ENCODE measurements around the gene SPOPL.
"Not testable (repeated sequence)": the region's sequence is repeated elsewhere in the genome, so short reads cannot be mapped to it uniquely, and the experiment has no call there.

SPOPL gene

DNA sequence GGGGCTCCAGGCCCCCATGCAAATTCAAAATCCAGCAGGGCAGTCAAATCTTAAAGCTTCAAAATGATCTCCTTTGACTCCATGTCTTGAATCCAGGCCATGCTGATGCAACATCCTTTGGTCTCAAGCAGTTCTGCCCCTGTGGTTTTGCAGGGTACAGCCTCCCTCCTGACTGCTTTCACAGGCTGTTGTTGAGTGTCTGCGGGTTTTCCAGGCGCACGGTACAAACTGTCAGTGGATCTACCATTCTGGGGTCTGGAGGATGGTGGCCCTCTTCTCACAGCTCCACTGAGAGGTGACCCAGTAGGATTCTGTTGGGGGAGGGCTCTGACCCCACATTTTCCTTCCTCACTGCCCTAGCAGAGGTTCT lies 22.1 kb downstream of the SPOPL start:
- DNase-seq (ENCODE audit: low spot score) = not testable (repeated sequence)

DNA sequence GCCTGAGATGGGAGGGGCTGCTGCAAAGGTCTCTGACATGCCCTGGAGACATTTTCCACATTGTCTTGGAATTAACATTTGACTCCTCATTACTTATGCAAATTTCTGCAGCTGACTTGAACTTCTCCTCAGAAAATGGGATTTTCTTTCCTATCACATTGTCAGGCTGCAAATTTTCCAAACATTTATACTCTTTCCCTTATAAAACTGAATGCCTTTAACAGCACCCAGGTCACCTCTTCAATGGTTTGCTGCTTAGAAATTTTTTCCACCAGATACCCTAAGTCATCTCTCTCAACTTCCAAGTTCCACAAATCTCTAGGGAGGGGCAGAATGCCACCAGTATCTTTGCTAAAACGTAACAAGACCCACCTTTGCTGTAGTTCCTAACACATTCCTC lies 22.8 kb downstream of the SPOPL start:
- DNase-seq (ENCODE audit: low spot score) = not testable (repeated sequence)

GRCh38 chr2:138531913-138532312 lies 30.3 kb downstream of the SPOPL start:
- DNase-seq (ENCODE audit: low spot score) = no peak

DNA sequence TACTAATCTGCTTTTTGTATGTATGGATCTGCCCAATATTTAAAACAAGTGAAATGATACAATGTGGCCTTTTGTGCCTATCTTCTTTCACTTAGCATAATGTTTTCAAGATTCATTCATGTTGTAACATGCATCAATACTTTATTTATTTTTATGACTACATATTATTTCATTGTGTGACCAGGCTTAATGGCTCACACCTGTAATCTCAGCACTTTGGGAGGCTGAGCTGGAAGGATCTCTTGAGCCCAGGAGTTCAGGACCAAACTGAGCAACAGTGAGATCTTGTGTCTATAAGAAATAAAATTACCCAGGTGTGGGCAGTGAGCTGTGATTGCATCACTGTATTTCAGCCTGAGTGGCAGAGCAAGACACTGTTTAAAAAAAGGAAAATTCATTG lies 33.2 kb downstream of the SPOPL start:
- DNase-seq (ENCODE audit: low spot score) = no peak

- DNase-seq (ENCODE audit: low spot score) = no peak
Measured at GRCh38 chr2:138536302-138536701, 34.7 kb downstream of the SPOPL start.

GRCh38 chr2:138536740-138537139 lies 35.2 kb downstream of the SPOPL start:
- DNase-seq (ENCODE audit: low spot score) = no peak

DNA sequence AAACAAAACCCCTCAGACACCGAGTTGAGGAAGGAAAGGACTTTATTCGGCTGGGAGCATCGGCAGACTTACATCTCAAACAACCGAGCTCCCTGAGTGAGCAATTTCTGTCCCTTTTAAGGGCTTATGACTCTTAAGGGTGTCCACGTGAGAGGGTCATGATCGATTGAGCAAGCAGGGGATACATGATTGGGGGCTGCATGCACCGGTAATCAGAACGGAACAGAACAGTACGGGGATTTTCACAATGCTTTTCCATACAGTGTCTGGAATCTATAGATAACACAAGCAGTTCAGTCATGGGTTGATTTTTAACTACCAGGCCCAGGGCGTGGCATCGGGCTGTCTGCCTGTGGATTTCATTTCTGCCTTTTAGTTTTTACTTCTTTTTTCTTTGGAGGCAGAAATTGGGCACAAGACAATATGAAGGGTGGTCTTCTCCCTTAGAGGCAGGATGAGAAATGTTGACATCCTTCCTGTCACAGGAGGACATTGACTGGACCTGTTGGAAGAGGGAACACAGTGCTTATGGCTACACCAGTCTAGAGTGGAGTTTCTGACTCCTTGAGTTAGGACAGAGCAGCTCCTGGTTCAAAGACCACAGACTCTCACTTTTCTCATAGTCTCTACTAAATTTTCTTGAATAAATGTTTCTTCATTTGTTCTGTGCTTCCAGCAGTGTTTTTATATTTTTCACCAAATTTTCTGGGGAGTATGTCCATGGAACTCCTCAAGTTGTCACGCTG lies 35.8 kb downstream of the SPOPL start:
- no peak for DNase-seq (ENCODE audit: low spot score)

DNA sequence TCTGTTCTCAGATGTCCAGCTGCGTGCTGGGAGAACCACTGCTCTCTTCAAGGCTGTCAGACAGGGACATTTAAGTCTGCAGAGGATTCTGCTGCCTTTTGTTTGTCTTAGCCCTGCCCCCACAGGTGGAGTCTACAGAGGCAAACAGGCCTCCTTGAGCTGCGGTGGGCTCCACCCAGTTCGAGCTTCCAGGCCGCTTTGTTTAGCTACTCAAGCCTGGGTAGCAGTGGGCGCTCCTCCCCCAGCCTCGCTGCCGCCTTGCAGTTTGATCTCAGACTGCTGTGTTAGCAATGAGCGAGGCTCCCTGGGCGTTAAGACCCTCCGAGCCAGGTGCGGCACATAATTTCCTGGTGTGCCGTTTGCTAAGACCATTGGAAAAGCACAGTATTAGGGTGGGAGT lies 42.6 kb downstream of the SPOPL start:
- not testable (repeated sequence) for DNase-seq (ENCODE audit: low spot score)

DNA sequence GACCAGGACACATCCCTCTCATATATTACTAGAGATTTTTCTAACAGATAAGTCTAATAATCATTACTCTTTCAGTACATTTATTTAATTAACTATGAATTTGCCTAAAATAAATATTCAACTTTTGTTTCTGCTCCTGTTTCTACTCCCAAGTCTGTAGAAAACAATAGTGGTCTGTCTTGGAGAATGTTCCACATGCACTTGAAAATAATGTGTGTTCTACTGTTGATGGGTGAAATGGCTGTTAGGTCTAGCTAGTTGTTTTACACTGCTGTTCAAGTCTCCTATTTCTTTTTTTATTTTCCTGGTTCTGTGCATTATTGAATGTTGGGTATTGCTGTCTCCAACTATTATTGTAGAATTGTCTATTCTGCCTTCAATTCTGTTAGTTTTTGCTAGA lies 47.2 kb downstream of the SPOPL start:
- DNase-seq (ENCODE audit: low spot score) = no peak

DNA sequence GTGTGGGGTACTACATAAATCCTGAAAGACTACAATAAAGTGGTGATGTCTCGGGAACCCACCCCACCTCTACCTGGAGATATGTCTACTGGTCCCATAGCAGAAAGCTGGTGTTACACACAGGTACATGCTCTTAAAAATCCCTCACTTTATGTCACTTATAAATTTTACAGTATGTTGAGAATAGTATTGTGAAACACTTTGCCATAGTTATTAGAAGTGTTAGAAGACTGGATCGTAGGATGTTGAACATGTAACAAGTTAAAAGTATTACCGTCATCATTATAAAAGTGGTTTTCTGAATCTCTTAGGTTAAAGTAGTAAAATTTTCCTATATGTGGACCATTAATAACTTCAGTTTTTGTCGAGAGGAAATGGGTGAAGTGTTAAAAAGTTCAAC lies 48.6 kb downstream of the SPOPL start:
- no peak for DNase-seq (ENCODE audit: low spot score)

GRCh38 chr2:138550670-138551287 lies 49.2 kb downstream of the SPOPL start:
- no peak for DNase-seq (ENCODE audit: low spot score)

GRCh38 chr2:138554123-138554522 lies 52.6 kb downstream of the SPOPL start:
- no peak for DNase-seq (ENCODE audit: low spot score)

GRCh38 chr2:138559641-138560040 lies 58.1 kb downstream of the SPOPL start:
- DNase-seq (ENCODE audit: low spot score) = no peak

DNA sequence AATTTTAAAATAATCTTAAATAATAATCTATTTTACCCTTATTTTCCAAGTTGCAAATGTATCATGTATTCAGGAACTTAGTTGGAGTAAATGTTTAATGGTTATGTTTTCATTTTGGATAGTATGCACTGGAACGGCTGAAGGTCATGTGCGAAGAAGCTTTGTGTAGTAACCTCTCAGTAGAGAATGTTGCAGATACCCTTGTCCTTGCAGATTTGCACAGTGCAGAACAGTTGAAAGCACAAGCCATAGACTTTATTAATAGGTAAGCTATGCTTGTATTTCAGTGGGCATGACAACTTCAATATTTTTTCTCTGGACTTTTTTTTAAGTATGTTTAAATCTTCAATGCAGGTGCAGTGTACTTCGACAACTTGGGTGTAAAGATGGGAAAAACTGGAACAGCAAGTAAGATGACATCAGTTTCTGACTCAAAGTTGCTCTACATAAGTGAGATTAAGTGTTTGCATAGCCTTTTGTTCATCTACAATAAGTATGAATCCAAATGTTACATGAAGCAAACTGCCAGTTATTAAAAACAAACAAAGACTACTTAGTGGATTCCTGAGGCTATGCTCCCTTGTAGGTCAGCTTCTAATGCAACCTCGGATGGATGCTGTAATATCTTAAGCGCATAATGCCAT lies 63.1 kb downstream of the SPOPL start:
- DNase-seq (ENCODE audit: low spot score) = no peak

DNA sequence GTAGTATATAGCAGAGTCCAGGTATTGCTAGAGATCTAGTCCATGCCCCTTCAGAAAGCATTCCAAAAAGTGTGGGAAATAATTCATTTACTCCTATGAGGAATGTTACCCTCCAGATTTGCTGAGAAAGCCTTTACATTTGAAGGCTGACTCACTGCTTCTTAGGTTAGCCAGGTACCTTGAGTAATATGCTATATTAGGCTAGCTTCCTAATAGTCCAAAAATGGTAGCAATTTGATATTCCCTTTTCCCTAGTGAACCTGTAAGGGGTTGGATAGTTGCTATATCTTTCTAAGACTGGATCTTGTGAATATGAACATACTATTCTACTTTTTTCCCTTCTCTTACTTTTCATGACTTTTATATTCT lies 63.6 kb downstream of the SPOPL start:
- DNase-seq (ENCODE audit: low spot score) = no peak

DNA sequence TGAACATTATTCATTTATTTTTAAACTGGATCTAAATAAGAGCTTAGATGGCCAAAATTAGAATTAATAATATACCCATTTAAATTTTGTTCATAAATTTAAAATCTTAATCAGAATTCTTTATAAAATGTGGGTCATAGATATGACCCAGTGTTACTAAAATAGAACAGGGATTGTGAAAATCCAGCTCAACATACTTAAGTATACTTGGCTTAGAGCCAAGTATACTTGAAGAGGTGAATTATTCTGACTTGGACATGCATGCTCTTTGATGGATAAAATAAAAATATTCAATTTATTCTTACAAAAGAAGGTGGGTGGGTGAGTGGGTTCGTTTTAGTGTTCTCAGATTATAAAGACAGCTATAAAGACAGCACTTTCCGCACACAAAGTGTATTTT lies 70.7 kb downstream of the SPOPL start:
- DNase-seq (ENCODE audit: low spot score) = no peak

GRCh38 chr2:138577066-138577465 lies 75.5 kb downstream of the SPOPL start:
- DNase-seq (ENCODE audit: low spot score) = no peak

DNA sequence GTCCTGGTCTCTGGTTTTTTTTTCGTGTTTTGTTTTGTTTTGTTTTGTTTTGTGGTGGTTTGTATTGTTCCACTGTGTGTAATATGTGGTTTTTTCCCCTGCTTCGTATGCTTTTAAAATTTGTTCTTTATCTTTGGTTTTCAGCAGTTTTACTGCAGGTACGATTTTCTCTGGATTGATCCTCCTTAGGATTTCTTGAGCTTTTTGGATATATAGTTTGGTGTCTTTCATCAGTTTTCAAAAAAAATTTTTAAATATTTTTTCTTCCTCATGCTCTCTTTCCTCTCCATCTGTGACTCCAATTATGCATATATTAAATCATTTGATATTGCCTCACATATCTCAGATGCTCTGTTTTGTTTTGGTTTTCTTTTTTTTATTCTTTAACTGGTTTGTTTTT lies 78.0 kb downstream of the SPOPL start:
- no peak for DNase-seq (ENCODE audit: low spot score)

GRCh38 chr2:138581909-138582308 lies 80.3 kb downstream of the SPOPL start:
- no peak for DNase-seq (ENCODE audit: low spot score)

DNA sequence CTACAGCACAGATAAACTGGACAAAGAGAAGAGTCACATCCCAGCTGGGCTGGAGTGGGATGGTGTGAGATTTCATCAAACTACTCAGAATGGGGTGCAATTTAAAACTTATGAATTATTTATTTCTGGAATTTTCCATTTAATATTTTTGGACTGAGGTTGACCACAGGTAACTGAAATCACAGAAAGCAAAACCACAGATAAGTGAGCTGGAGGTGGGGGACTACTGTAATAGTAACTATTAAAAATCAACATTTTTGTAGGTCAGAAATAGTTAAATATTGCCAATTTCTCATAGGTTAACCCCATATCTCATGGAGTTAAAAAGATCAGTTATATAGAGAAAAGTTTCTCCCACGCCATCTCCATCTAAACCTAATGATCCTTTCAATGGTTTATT lies 88.1 kb downstream of the SPOPL start:
- DNase-seq (ENCODE audit: low spot score) = no peak

- DNase-seq (ENCODE audit: low spot score) = no peak
Measured at GRCh38 chr2:138596403-138596802, 94.8 kb downstream of the SPOPL start.

DNA sequence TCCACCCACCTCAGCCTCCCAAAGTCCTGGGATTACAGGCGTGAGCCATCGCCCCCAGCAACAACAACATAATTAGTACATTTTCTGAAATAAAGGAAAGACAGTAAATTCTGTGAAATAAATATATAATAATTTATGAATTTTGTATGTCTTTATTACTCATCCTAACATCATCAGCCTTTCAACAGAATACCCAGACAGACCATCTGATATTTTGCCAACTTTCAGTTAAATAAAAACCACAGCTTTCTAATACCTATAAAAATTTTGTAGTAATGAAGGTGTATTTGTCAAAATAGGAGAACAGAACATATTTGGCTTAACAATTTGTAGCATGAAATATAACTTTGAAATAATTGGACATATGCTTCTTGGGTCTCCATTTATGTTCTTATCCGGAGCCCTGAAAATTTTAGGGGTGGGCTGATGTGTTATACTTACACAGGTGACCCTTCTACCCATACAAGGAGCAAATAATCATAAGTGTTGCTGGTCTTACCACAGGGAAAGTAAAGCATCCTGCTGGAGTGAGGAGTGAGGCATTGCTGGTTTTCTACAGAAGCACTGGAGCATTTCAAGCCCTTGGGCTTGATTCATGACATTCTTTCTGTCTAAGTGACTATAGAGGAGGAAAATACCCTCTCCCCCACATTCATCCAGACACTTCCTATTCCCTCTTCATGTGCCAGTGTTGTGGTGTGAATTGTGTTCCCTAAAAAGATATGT lies 99.3 kb downstream of the SPOPL start:
- DNase-seq (ENCODE audit: low spot score) = no peak

Data from ecto neural progenitor cell (in vitro differentiated cells).